Gastrocnemius medialis (tissue), 4 donors: ENCODE measurements around the gene FRS3.

Experiments used
- CTCF ChIP-seq, 5 experiments: fragments of 450-650 bp in 3 of 5; fragments of 200-600 bp in 2 of 5; sonication (generic) in 2 of 5; IDR thresholded peaks in 4 of 5; conservative IDR thresholded peaks in 1 of 5; 1 replicate in 4 of 5; 2 replicates in 1 of 5; pipeline ENCODE4 v1.5.1; 2016 to 2019; ENCODE audit warnings: antibody characterized with exemption in 5 of 5, mild to moderate bottlenecking in 3 of 5, moderate library complexity in 3 of 5
- POLR2A ChIP-seq, 2 donors: fragments of 450-650 bp; IDR thresholded peaks; one replicate each; pipeline ENCODE4 v1.6.1; 2017; ENCODE audit warnings: antibody characterized with exemption in 2 of 2, mild to moderate bottlenecking in 2 of 2, moderate library complexity in 2 of 2

GRCh38 chr6:41798901-41799558 is 19.3 kb upstream of the FRS3 start:
- TF ChIP-seq CTCF (IDR thresholded peaks at IDR 0.05 in 4 of 5, conservative IDR thresholded peaks at IDR 0.05 in 1 of 5), result no peak
- no peak for TF ChIP-seq POLR2A (IDR thresholded peaks at IDR 0.05)
